Medulla oblongata (tissue), 1 donor: ENCODE data around the gene MORC4.
"Not testable (repeated sequence)": the region's sequence is repeated elsewhere in the genome, so short reads cannot be mapped to it uniquely, and the experiment has no call there.

Experiments used
- DNase-seq: peaks from one replicate; pipeline ENCODE4 v3.0.0-alpha.2; 2015; ENCODE audit errors: extremely low spot score

MORC4 gene

GRCh38 chrX:107000013-107000515, at the start of gene MORC4:
Gene MORC4 (minus strand): TSS chrX:107000212. CDS start chrX:106999969, 243 bp downstream.
- peak; percentile 48 for DNase-seq

- DNase-seq, result no peak
These were observed 47.6 kb upstream of the MORC4 start for GRCh38 chrX:107047622-107048021.

- DNase-seq, result no peak
These were observed 29.7 kb upstream of the MORC4 start for GRCh38 chrX:107029752-107030151.

GRCh38 chrX:107025545-107025944, 25.5 kb upstream of the MORC4 start:
- peak; percentile 45 for DNase-seq

GRCh38 chrX:107014936-107015335, 14.9 kb upstream of the MORC4 start:
- DNase-seq, result no peak

GRCh38 chrX:107008034-107008433, 8.0 kb upstream of the MORC4 start:
- no peak for DNase-seq

- DNase-seq, result peak; percentile 63
These were observed 723 bp downstream of the MORC4 start for GRCh38 chrX:106999002-106999975.

GRCh38 chrX:106997611-106998010, 2.4 kb downstream of the MORC4 start:
- no peak for DNase-seq

GRCh38 chrX:106995678-106996077, 4.3 kb downstream of the MORC4 start:
- DNase-seq, result no peak

- DNase-seq, result no peak
These were observed 12.5 kb downstream of the MORC4 start for GRCh38 chrX:106987488-106987887.

- no peak for DNase-seq
These were observed 18.9 kb downstream of the MORC4 start for GRCh38 chrX:106980952-106981626.

- DNase-seq, result no peak
These were observed 23.6 kb downstream of the MORC4 start for GRCh38 chrX:106976416-106976815.

GRCh38 chrX:106973433-106974149, 26.4 kb downstream of the MORC4 start:
- DNase-seq, result no peak

- no peak for DNase-seq
These were observed 27.1 kb downstream of the MORC4 start for GRCh38 chrX:106972896-106973295.

- not testable (repeated sequence) for DNase-seq
These were observed 33.5 kb downstream of the MORC4 start for GRCh38 chrX:106966547-106966946.

GRCh38 chrX:106964290-106964689, 35.7 kb downstream of the MORC4 start:
- DNase-seq, result no peak

- no peak for DNase-seq
These were observed 36.9 kb downstream of the MORC4 start for GRCh38 chrX:106963111-106963510.

GRCh38 chrX:106959901-106960300, 40.1 kb downstream of the MORC4 start:
- peak; percentile 23 for DNase-seq

- no peak for DNase-seq
These were observed 42.2 kb downstream of the MORC4 start for GRCh38 chrX:106957856-106958255.

GRCh38 chrX:106955004-106955772, 44.8 kb downstream of the MORC4 start:
- DNase-seq, result no peak

- DNase-seq, result no peak
These were observed 46.0 kb downstream of the MORC4 start for GRCh38 chrX:106954041-106954440.
